PC-9 (cell line): ENCODE measurements around the gene SKIC2. TPM values are rescaled to one million over a fixed set of nuclear protein-coding genes. Genes with fewer than 3 reads are reported as not detected.
A peak's percentile ranks its signal among the peaks of the same experiment; 100 is the strongest.

Experiments used
- BruUV-seq: library from RNA; stranded (reverse); fragments of 400-500 nt; replicated peaks from 2 replicates; lab custom pipeline; 2021; lab: Mats Ljungman, UMichigan
- CTCF ChIA-PET: fragments of 300-600 bp; sonication (Branson Sonifier 250); formaldehyde crosslinking; loops from one replicate; lab custom pipeline; 2022; ENCODE audit warnings: antibody characterized with exemption; lab: Charles Lee
- POLR2A ChIA-PET: fragments of 300-600 bp; sonication (Branson Sonifier 250); formaldehyde crosslinking; loops from one replicate; lab custom pipeline; 2022; ENCODE audit warnings: antibody characterized with exemption; ENCODE audit not compliant: unreplicated experiment; lab: Charles Lee
- DNase-seq, 2 experiments: peaks; one replicate each; pipeline versions ENCODE4 v3.0.0 to v3.0.0-alpha.2; 2015 to 2022; ENCODE audit warnings: mixed read lengths in 1 of 2
- H2AFZ ChIP-seq: fragments of 200-600 bp; sonication (generic); 2 replicates; pipeline ENCODE4 v1.8.1; 2017; ENCODE audit warnings: antibody characterized with exemption
- H3F3A ChIP-seq: fragments of 200-600 bp; sonication (generic); 2 replicates; pipeline ENCODE4 v1.8.1; 2017; ENCODE audit warnings: antibody characterized with exemption, mild to moderate bottlenecking, low read depth; ENCODE audit not compliant: insufficient read depth
- H3K27ac ChIP-seq: fragments of 200-600 bp; sonication (generic); 2 replicates; pipeline ENCODE4 v1.6.1; 2016; ENCODE audit warnings: mixed run types
- H3K27me3 ChIP-seq: fragments of 200-600 bp; sonication (generic); 2 replicates; pipeline ENCODE4 v1.6.1; 2016; ENCODE audit warnings: low read depth, mixed run types; ENCODE audit not compliant: insufficient read depth
- H3K36me3 ChIP-seq: fragments of 200-600 bp; sonication (generic); 2 replicates; pipeline ENCODE4 v1.6.1; 2016; ENCODE audit warnings: low read depth, mixed run types
- H3K4me1 ChIP-seq: fragments of 200-600 bp; sonication (generic); replicated peaks from 2 replicates; pipeline ENCODE4 v1.6.1; 2016; ENCODE audit warnings: mixed run types; ENCODE audit not compliant: insufficient read depth
- H3K4me2 ChIP-seq: fragments of 200-600 bp; sonication (generic); 2 replicates; pipeline ENCODE4 v1.6.1; 2017; ENCODE audit warnings: mixed run types
- H3K4me3 ChIP-seq: fragments of 200-600 bp; sonication (generic); 2 replicates; pipeline ENCODE4 v1.6.1; 2016; ENCODE audit warnings: mixed run types
- H3K79me2 ChIP-seq: fragments of 200-600 bp; sonication (generic); 2 replicates; pipeline ENCODE4 v1.6.1; 2017; ENCODE audit warnings: low read depth, mixed run types
- H3K9me2 ChIP-seq: fragments of 200-600 bp; sonication (generic); 2 replicates; pipeline ENCODE4 v1.8.1; 2017; ENCODE audit warnings: mild to moderate bottlenecking; ENCODE audit not compliant: insufficient read depth
- H3K9me3 ChIP-seq: fragments of 200-600 bp; sonication (generic); 2 replicates; pipeline ENCODE4 v1.8.1; 2016; ENCODE audit warnings: low read depth; ENCODE audit not compliant: insufficient read depth
- H4K20me1 ChIP-seq: fragments of 200-600 bp; sonication (generic); 2 replicates; pipeline ENCODE4 v1.8.1; 2017; ENCODE audit not compliant: insufficient read depth
- CTCF ChIP-seq: fragments of 200-600 bp; sonication (generic); conservative IDR thresholded peaks from 2 replicates; pipeline ENCODE4 v1.6.1; 2017; ENCODE audit warnings: mixed run types, antibody characterized with exemption, mild to moderate bottlenecking, moderate library complexity
- EZH2 ChIP-seq: fragments of 200-600 bp; sonication (generic); IDR thresholded peaks from 2 replicates; pipeline ENCODE4 v1.8.0; 2017; ENCODE audit warnings: antibody characterized with exemption, low read depth
- intact Hi-C: fragments of 100-400 bp; cut with micrococcal nuclease; formaldehyde crosslinking; loops from one replicate; pipeline ENCODE4 v1.10.0; 2022; ENCODE audit not compliant: unreplicated experiment
- total RNA-seq: library from RNA; stranded (reverse); gene quantifications from 2 replicates; pipeline ENCODE4 v1.2.3, GENCODE V29; 2021

Gene SKIC2
- total RNA-seq, 1 experiment from 2014 or later, result 67.9 TPM

DNA sequence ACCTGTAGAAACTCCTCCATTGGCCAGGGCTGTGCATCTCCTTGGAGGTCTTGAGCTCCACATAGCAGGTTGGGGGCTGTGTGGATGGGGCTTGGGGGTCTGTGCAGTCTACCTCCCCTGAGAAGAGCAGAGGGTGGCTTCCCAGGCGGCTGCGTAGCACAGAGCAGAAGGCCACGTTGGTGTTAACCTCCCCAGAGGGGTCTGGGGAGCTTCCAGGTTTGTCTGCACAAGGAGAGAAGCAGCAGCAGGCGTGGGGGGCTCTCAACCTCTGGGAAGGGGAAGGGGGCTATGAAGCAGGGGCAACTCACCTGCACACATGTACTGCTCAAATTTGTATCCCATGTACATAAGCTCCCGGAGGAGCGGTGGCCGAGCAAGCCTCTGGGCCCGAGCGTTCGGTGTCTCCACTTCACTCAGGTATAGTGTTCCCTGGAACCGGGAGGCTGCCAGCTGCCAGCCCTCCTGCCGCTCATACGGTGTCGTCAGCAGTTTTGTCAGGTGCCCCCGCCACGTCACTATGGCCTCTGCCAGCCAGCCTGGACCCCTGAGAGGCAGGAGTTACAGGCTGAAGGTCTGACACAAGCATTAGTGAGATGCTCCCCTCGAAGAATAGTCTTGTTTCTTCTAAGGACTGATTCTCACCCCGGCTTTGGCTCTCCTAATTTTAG, 11.8 kb downstream of the SKIC2 start:
- peaks cover 44% of the 10 kb centered on the region for H3K79me2 ChIP-seq
- no peaks in the 10 kb centered on the region for H4K20me1 ChIP-seq
- ChIA-PET CTCF (interaction anchor here (0.7 kb wide), 1 partner anchor 1014 kb away, joined by 3 read pairs; no protein-coding TSS in a partner anchor), POLR2A (interaction anchor here (0.6 kb wide), 2 partner anchors 157 to 225 kb away, joined by 4 to 7 read pairs; partner anchors contain the start of gene ATF6B)
- H3K36me3 ChIP-seq, result 0 out of 2 replicates have a peak, but pooled peaks cover 4% of the 10 kb centered on the region
- peak overlapping the region; percentile 92 for H3K4me2 ChIP-seq
- DNase-seq, result no peak
- peaks cover 15% of the 10 kb centered on the region for H3K4me1 ChIP-seq
- H3K4me3 ChIP-seq, result peak overlapping the region; percentile 88
- peaks cover 15% of the 10 kb centered on the region for H3F3A ChIP-seq
- no peaks in the 10 kb centered on the region for H3K9me3 ChIP-seq
- no TSS peak for BruUV-seq
- H3K9me2 ChIP-seq, result no peaks in the 10 kb centered on the region
- peak overlapping the region; percentile 86 for H3K27ac ChIP-seq
- no peaks in the 10 kb centered on the region for H3K27me3 ChIP-seq
- intact Hi-C loops, result no loop called here
- TF ChIP-seq CTCF (no peak), EZH2 (no peak)
- no peak overlapping the region for H2AFZ ChIP-seq

- H3K27ac ChIP-seq, result peak overlapping the region; percentile 86
- no peaks in the 10 kb centered on the region for H3K27me3 ChIP-seq
- peaks cover 15% of the 10 kb centered on the region for H3F3A ChIP-seq
- H3K79me2 ChIP-seq, result peaks cover 44% of the 10 kb centered on the region
- H4K20me1 ChIP-seq, result no peaks in the 10 kb centered on the region
- DNase-seq, result no peak
- TF ChIP-seq EZH2 (no peak), CTCF (no peak)
- ChIA-PET CTCF (no interaction called here), POLR2A (interaction anchor here (0.5 to 1.5 kb wide), 9 partner anchors 19 to 923 kb away, joined by 3 to 8 read pairs (median 6); partner anchors contain the start of gene CFB)
- 0 out of 2 replicates have a peak, but pooled peaks cover 4% of the 10 kb centered on the region for H3K36me3 ChIP-seq
- peak overlapping the region; percentile 88 for H3K4me3 ChIP-seq
- peak overlapping the region; percentile 82 for H2AFZ ChIP-seq
- peaks cover 15% of the 10 kb centered on the region for H3K4me1 ChIP-seq
- no peaks in the 10 kb centered on the region for H3K9me3 ChIP-seq
- BruUV-seq, result TSS peak; percentile 68
- no peaks in the 10 kb centered on the region for H3K9me2 ChIP-seq
- intact Hi-C loops, result no loop called here
- H3K4me2 ChIP-seq, result peak overlapping the region; percentile 92
Observed at GRCh38 chr6:31971279-31971992, 12.5 kb downstream of the SKIC2 start.

- Histone ChIP-seq H3K4me3 (peak within 1 kb of the TSS; percentile 88), H3K27ac (peak within 1 kb of the TSS; percentile 86), H3K4me1 (peaks cover 15% of the 10 kb centered on the region), H4K20me1 (no peaks in the 10 kb centered on the region), H2AFZ (peak within 1 kb of the TSS; percentile 82), H3K4me2 (peak within 1 kb of the TSS; percentile 92), H3K9me2 (no peaks in the 10 kb centered on the region), H3K36me3 (0 out of 2 replicates have a peak, but pooled peaks cover 4% of the 10 kb centered on the region), H3K79me2 (peaks cover 44% of the 10 kb centered on the region), H3K27me3 (no peaks in the 10 kb centered on the region), H3K9me3 (no peaks in the 10 kb centered on the region), H3F3A (peaks cover 15% of the 10 kb centered on the region)
- intact Hi-C loops, result loop anchor here (1.0 kb wide), 1 partner anchor 13 kb away; the partner anchor contains the start of gene SKIC2
- no peak for TF ChIP-seq CTCF
- TF ChIP-seq EZH2, result no peak
- no TSS peak for BruUV-seq
- CTCF ChIA-PET, result no interaction called here
- DNase-seq, result peak; percentile 90 to 95
- POLR2A ChIA-PET, result interaction anchor here (0.6 to 1.5 kb wide), 9 partner anchors 20 to 493 kb away, joined by 3 to 8 read pairs (median 6); partner anchors contain the start of genes CFB and EHMT2
Observed at GRCh38 chr6:31971993-31972708, 13.2 kb downstream of the SKIC2 start, which contains the start of gene DXO. DXO (minus strand) TSS chr6:31972138; CDS start chr6:31971675, 463 bp downstream.
